ENCODE measurements around the gene MYO18A. TPM values are rescaled to one million over a fixed set of nuclear protein-coding genes. Genes with fewer than 3 reads are reported as not detected.

MYO18A gene
- total and polyA plus RNA-seq, 2 experiments from 2014 or later = 33.8 to 35.6 TPM

DNA sequence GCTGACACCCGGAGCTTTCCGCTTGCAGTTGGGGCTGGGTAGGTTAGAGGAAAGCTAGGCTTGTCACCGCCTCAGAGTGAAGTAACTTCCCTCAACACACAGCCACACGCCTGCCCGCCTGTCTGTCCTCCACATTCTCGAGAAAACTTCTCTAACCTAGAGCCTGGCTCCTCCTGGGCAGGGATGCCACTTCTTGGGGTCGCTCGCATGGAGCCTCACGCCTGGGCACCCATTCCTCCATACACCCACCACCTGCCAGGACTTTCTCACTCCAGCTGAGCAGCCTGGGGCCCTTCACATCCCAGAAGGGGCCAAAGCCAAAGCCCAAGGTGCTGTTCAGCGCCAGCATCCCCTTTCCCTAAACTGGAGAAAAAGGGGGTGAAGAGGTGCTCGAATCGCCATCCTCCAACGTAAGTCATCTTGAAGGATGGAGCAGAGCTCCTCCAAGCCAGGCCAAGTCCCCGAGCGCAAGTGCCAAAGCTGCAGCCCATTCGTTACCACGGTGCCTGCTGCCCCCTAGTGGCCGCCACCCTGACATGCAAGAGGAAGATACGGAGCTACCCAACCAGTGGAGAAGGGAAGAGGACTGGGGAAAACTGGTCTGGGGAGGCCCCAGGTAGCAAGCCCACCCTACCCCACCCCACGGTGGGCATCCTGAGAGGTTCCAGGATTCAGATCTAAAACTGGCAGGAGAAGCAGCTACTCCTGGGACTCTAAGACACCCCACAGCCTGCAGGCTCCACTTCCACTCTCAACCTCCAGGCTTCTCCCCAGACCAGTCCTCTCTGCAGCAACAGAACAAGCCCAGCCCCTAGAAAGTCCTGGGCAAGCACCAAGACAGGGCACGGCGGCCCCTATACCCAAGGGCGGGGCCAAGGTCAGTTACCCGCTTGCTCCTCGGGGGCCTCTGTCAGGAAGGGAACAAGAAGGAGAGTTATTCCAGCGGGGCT is 63.1 kb downstream of the MYO18A start:
- no peaks in the 10 kb centered on the region for H3K9me2 ChIP-seq (replicated peaks; ENCODE audit: insufficient read depth)
- H3K36me3 ChIP-seq (replicated peaks; ENCODE audit: insufficient read depth, low read depth) = no peaks in the 10 kb centered on the region
- H3K4me2 ChIP-seq = no peak overlapping the region
- H3K79me2 ChIP-seq = no peaks in the 10 kb centered on the region
- no peak overlapping the region for H2AFZ ChIP-seq
- TF ChIP-seq EZH2 (IDR thresholded peaks at IDR 0.05; ENCODE audit: borderline replicate concordance) = no peak
- TF ChIP-seq, protein P1, sequence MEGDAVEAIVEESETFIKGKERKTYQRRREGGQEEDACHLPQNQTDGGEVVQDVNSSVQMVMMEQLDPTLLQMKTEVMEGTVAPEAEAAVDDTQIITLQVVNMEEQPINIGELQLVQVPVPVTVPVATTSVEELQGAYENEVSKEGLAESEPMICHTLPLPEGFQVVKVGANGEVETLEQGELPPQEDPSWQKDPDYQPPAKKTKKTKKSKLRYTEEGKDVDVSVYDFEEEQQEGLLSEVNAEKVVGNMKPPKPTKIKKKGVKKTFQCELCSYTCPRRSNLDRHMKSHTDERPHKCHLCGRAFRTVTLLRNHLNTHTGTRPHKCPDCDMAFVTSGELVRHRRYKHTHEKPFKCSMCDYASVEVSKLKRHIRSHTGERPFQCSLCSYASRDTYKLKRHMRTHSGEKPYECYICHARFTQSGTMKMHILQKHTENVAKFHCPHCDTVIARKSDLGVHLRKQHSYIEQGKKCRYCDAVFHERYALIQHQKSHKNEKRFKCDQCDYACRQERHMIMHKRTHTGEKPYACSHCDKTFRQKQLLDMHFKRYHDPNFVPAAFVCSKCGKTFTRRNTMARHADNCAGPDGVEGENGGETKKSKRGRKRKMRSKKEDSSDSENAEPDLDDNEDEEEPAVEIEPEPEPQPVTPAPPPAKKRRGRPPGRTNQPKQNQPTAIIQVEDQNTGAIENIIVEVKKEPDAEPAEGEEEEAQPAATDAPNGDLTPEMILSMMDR (IDR thresholded peaks at IDR 0.05; ENCODE audit: poor library complexity) = peak; percentile 86
- DNase-seq (ENCODE audit: low spot score) = peak; percentile 79
- H3K4me3 ChIP-seq = no peak overlapping the region
- H4K20me1 ChIP-seq (ENCODE audit: insufficient read depth, poor library complexity, severe bottlenecking) = no peaks in the 10 kb centered on the region
- H3K4me1 ChIP-seq (ENCODE audit: insufficient read depth) = no peaks in the 10 kb centered on the region
- WGBS (ENCODE audit: low lambda C conversion rate, missing lambda C conversion rate) = 58% methylated on average over 26 of the region's 26 CpGs
- H3K27me3 ChIP-seq = no peaks in the 10 kb centered on the region
- H3K9me3 ChIP-seq (ENCODE audit: low read depth) = no peaks in the 10 kb centered on the region
- no peak overlapping the region for H3K27ac ChIP-seq

- no peak overlapping the region for H3K4me2 ChIP-seq
- no peak overlapping the region for H3K27ac ChIP-seq
- H3K4me1 ChIP-seq (ENCODE audit: insufficient read depth) = no peaks in the 10 kb centered on the region
- TF ChIP-seq, protein P1 (IDR thresholded peaks at IDR 0.05; ENCODE audit: poor library complexity) = peak; percentile 34
- no peak for TF ChIP-seq EZH2 (IDR thresholded peaks at IDR 0.05; ENCODE audit: borderline replicate concordance)
- H3K9me3 ChIP-seq (ENCODE audit: low read depth) = no peaks in the 10 kb centered on the region
- no peak overlapping the region for H3K4me3 ChIP-seq
- H2AFZ ChIP-seq = no peak overlapping the region
- no peaks in the 10 kb centered on the region for H3K79me2 ChIP-seq
- no peaks in the 10 kb centered on the region for H4K20me1 ChIP-seq (ENCODE audit: insufficient read depth, poor library complexity, severe bottlenecking)
- H3K9me2 ChIP-seq (replicated peaks; ENCODE audit: insufficient read depth) = no peaks in the 10 kb centered on the region
- no peaks in the 10 kb centered on the region for H3K27me3 ChIP-seq
- DNase-seq (ENCODE audit: low spot score) = peak; percentile 52
- WGBS (ENCODE audit: low lambda C conversion rate, missing lambda C conversion rate) = 63% methylated on average over 15 of the region's 20 CpGs
- no peaks in the 10 kb centered on the region for H3K36me3 ChIP-seq (replicated peaks; ENCODE audit: insufficient read depth, low read depth)
Observed at GRCh38 chr17:29115961-29116803, 64.0 kb downstream of the MYO18A start.

GRCh38 chr17:29115435-29115834 is 64.8 kb downstream of the MYO18A start:
- TF ChIP-seq, protein P1 (IDR thresholded peaks at IDR 0.05; ENCODE audit: poor library complexity) = no peak
- TF ChIP-seq EZH2phosphoT487 (IDR thresholded peaks at IDR 0.05; ENCODE audit: low read depth, severe bottlenecking, unreplicated experiment) = no peak
- TF ChIP-seq EZH2 (IDR thresholded peaks at IDR 0.05; ENCODE audit: borderline replicate concordance) = no peak
- H3K36me3 ChIP-seq (replicated peaks; ENCODE audit: insufficient read depth, low read depth) = no peaks in the 10 kb centered on the region

More at GRCh38 chr17:29115435-29115834, 64.8 kb downstream of the MYO18A start:
- H3K27ac ChIP-seq = no peak overlapping the region
- H4K20me1 ChIP-seq (ENCODE audit: insufficient read depth, poor library complexity, severe bottlenecking) = no peaks in the 10 kb centered on the region
- H3K4me1 ChIP-seq (ENCODE audit: insufficient read depth) = no peaks in the 10 kb centered on the region
- H3K4me3 ChIP-seq = no peak overlapping the region
- H3K9me3 ChIP-seq (ENCODE audit: low read depth) = no peaks in the 10 kb centered on the region
- H3K27me3 ChIP-seq = no peaks in the 10 kb centered on the region
- H3K9me2 ChIP-seq (replicated peaks; ENCODE audit: insufficient read depth) = no peaks in the 10 kb centered on the region
- WGBS (ENCODE audit: low lambda C conversion rate, missing lambda C conversion rate) = 96% methylated on average over 8 of the region's 9 CpGs
- no peak overlapping the region for H3K4me2 ChIP-seq
- H2AFZ ChIP-seq = no peak overlapping the region
- H3K79me2 ChIP-seq = no peaks in the 10 kb centered on the region
- DNase-seq (ENCODE audit: low spot score) = no peak
